Gastroesophageal sphincter (tissue), 3 donors: ENCODE results near the gene XYLT1.

Experiments used
- POLR2A ChIP-seq, 2 donors: fragments of 450-650 bp; IDR thresholded peaks; one replicate each; pipeline ENCODE4 v1.6.1; 2017; ENCODE audit warnings: antibody characterized with exemption in 2 of 2, mild to moderate bottlenecking in 2 of 2, moderate library complexity in 1 of 2
- POLR2AphosphoS5 ChIP-seq: sonication (generic); formaldehyde crosslinking; IDR thresholded peaks from one replicate; pipeline ENCODE4 v1.6.1; 2017; ENCODE audit warnings: antibody characterized with exemption
- TF ChIP-seq, protein P1 (sequence below), 4 experiments: fragments of 200-600 bp in 2 of 4; fragments of 450-650 bp in 2 of 4; sonication (generic) in 1 of 4; IDR thresholded peaks; one replicate each; pipeline ENCODE4 v1.5.1; 2017 to 2019; ENCODE audit warnings: antibody characterized with exemption in 4 of 4, mild to moderate bottlenecking in 2 of 4, moderate library complexity in 2 of 4

DNA sequence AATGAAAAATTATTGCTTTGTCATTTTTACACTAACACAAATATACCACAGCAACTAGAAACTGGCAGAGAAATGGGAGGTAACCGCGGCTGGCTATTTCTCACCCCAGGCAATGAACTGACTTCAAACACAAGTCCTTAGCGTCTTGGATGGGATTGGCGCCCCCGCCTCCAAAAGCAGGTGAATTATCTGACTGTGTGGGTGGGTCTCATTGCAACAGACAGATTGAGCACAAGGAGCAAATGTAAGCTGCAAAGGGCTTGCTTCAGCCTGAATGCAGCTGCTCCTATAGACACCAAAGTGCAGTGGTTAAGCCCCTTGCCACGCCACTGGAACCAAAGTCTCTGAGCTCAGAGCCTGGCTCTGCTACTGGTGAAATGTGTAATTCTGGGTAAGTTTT is 225.0 kb downstream of the XYLT1 start:
- TF ChIP-seq, protein P1, sequence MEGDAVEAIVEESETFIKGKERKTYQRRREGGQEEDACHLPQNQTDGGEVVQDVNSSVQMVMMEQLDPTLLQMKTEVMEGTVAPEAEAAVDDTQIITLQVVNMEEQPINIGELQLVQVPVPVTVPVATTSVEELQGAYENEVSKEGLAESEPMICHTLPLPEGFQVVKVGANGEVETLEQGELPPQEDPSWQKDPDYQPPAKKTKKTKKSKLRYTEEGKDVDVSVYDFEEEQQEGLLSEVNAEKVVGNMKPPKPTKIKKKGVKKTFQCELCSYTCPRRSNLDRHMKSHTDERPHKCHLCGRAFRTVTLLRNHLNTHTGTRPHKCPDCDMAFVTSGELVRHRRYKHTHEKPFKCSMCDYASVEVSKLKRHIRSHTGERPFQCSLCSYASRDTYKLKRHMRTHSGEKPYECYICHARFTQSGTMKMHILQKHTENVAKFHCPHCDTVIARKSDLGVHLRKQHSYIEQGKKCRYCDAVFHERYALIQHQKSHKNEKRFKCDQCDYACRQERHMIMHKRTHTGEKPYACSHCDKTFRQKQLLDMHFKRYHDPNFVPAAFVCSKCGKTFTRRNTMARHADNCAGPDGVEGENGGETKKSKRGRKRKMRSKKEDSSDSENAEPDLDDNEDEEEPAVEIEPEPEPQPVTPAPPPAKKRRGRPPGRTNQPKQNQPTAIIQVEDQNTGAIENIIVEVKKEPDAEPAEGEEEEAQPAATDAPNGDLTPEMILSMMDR (IDR thresholded peaks at IDR 0.05) = no peak
- no peak for TF ChIP-seq POLR2A (IDR thresholded peaks at IDR 0.05)
- TF ChIP-seq POLR2AphosphoS5 = no peak
